Endothelial cell of umbilical vein (primary cell): Measurements from ENCODE around the gene ARFIP1. TPM values are rescaled to one million over a fixed set of nuclear protein-coding genes. Genes with fewer than 3 reads are reported as not detected.

Source experiments
- BruUV-seq: library from RNA; stranded (reverse); fragments of 400-500 nt; replicated peaks from 2 replicates; lab custom pipeline; 2021; lab: Mats Ljungman, UMichigan
- CTCF ChIA-PET: fragments of 300-600, 350-600 bp; sonication (Branson Sonifier 250); formaldehyde crosslinking; loops from one replicate; lab custom pipeline; 2021; ENCODE audit warnings: antibody characterized with exemption, inconsistent platforms; lab: Charles Lee
- POLR2A ChIA-PET: fragments of 300-600, 350-600 bp; sonication (Branson Sonifier 250); formaldehyde crosslinking; loops from one replicate; lab custom pipeline; 2021; ENCODE audit warnings: antibody characterized with exemption, inconsistent platforms; lab: Charles Lee
- DNase-seq: peaks from one replicate; pipeline ENCODE4 v3.0.0-alpha.2; 2011; ENCODE audit warnings: low read depth, low spot score
- FAIRE-seq: peaks from 2 replicates; lab custom pipeline; 2011; peaks lifted over from hg19 to GRCh38; lab: Jason Lieb, UNC
- H2AFZ ChIP-seq: 2 replicates; pipeline ENCODE4 v1.6.0; 2012; ENCODE audit warnings: low read depth, low read length, control low read depth, inconsistent platforms
- H3K27ac ChIP-seq: 2 replicates; pipeline ENCODE4 v1.5.1; 2011; ENCODE audit warnings: low read depth, mild to moderate bottlenecking, control low read depth, low read length, moderate library complexity; ENCODE audit not compliant: insufficient read depth
- H3K27me3 ChIP-seq, 2 experiments: 2 replicates each; pipeline versions ENCODE4 v1.6.0 to v1.6.1; 2011; ENCODE audit warnings: low read length in 2 of 2, mixed read lengths in 1 of 2; ENCODE audit not compliant: control insufficient read depth in 2 of 2, insufficient read depth in 2 of 2
- H3K36me3 ChIP-seq, 2 experiments: 2 replicates in 1 of 2; 3 replicates in 1 of 2; pipeline ENCODE4 v1.5.1; 2011; ENCODE audit warnings: low read length in 2 of 2, mild to moderate bottlenecking in 1 of 2, moderate library complexity in 1 of 2; ENCODE audit not compliant: control insufficient read depth in 2 of 2, insufficient read depth in 2 of 2; ENCODE audit errors: extremely low read depth in 1 of 2
- H3K4me1 ChIP-seq: 3 replicates; pipeline ENCODE4 v1.5.1; 2011; ENCODE audit warnings: mild to moderate bottlenecking, low read length; ENCODE audit not compliant: control insufficient read depth, insufficient read depth; ENCODE audit errors: extremely low read depth
- H3K4me2 ChIP-seq: 2 replicates; pipeline ENCODE4 v1.6.1; 2011; ENCODE audit warnings: low read length, control low read depth, mixed read lengths; ENCODE audit not compliant: insufficient read depth
- H3K4me3 ChIP-seq, 3 experiments: fragments of 200-600 bp in 1 of 3; sonication (generic), shearing (Covaris generic) in 1 of 3; replicated peaks in 1 of 3; 2 replicates each; pipeline ENCODE4 v1.5.1; 2011 to 2016; ENCODE audit warnings: control low read depth in 3 of 3, low read length in 3 of 3, mild to moderate bottlenecking in 2 of 3, inconsistent platforms in 1 of 3, low read depth in 1 of 3, moderate library complexity in 1 of 3; ENCODE audit not compliant: insufficient read depth in 1 of 3
- H3K79me2 ChIP-seq: 2 replicates; pipeline ENCODE4 v1.6.0; 2012; ENCODE audit warnings: low read length, inconsistent platforms; ENCODE audit not compliant: control insufficient read depth, insufficient read depth
- H3K9ac ChIP-seq: replicated peaks from 2 replicates; pipeline ENCODE3; 2011; ENCODE audit warnings: low read length, control low read depth; ENCODE audit not compliant: insufficient read depth; ENCODE audit errors: extremely low read depth
- H3K9me1 ChIP-seq: replicated peaks from 3 replicates; pipeline ENCODE4 v1.6.0; 2011; ENCODE audit warnings: mild to moderate bottlenecking, low read length; ENCODE audit not compliant: control insufficient read depth, insufficient read depth; ENCODE audit errors: extremely low read depth
- H3K9me3 ChIP-seq: replicated peaks from 2 replicates; pipeline ENCODE4 v1.5.1; 2012; ENCODE audit warnings: low read length, inconsistent platforms; ENCODE audit not compliant: control insufficient read depth, insufficient read depth
- H4K20me1 ChIP-seq: replicated peaks from 2 replicates; pipeline ENCODE3; 2011; ENCODE audit warnings: mild to moderate bottlenecking, low read length; ENCODE audit not compliant: control insufficient read depth, insufficient read depth; ENCODE audit errors: extremely low read depth
- CTCF ChIP-seq, 2 donors: IDR thresholded peaks; 1 replicate in 1 of 2; 2 replicates in 1 of 2; pipeline ENCODE4 v1.5.1; 2011; ENCODE audit warnings: low read length in 2 of 2, mild to moderate bottlenecking in 2 of 2, moderate library complexity in 2 of 2, control low read depth in 1 of 2, inconsistent platforms in 1 of 2, low read depth in 1 of 2; ENCODE audit not compliant: insufficient read depth in 1 of 2; ENCODE audit errors: extremely low read depth in 1 of 2
- EZH2 ChIP-seq: IDR thresholded peaks from 2 replicates; pipeline ENCODE4 v1.6.1; 2012; ENCODE audit warnings: borderline replicate concordance, low read depth, mild to moderate bottlenecking, moderate library complexity, low read length, inconsistent platforms; ENCODE audit not compliant: severe bottlenecking
- FOS ChIP-seq: IDR thresholded peaks from 2 replicates; pipeline ENCODE4 v1.6.1; 2011; ENCODE audit warnings: mild to moderate bottlenecking, low read length, moderate library complexity, borderline replicate concordance; ENCODE audit not compliant: insufficient read depth
- GATA2 ChIP-seq: IDR thresholded peaks from 2 replicates; pipeline ENCODE4 v1.7.0; 2011; ENCODE audit warnings: low read depth, mild to moderate bottlenecking, moderate library complexity, mixed read lengths, low read length; ENCODE audit not compliant: insufficient read length, insufficient read depth
- JUN ChIP-seq: IDR thresholded peaks from 2 replicates; pipeline ENCODE4 v1.6.1; 2011; ENCODE audit warnings: borderline replicate concordance, low read depth; ENCODE audit not compliant: insufficient read length, insufficient read depth
- MAX ChIP-seq: IDR thresholded peaks from 2 replicates; pipeline ENCODE4 v1.6.1; 2011; ENCODE audit not compliant: insufficient read depth, insufficient read length
- MYC ChIP-seq: IDR thresholded peaks from one replicate; pipeline ENCODE4 v1.6.1; 2011; ENCODE audit warnings: mild to moderate bottlenecking, low read depth, low read length
- POLR2A ChIP-seq: IDR thresholded peaks from 2 replicates; pipeline ENCODE4 v1.6.1; 2012; ENCODE audit warnings: low read depth, mild to moderate bottlenecking, control low read depth, low read length
- POLR2AphosphoS5 ChIP-seq: IDR thresholded peaks from 2 replicates; pipeline ENCODE4 v1.6.1; 2012; ENCODE audit warnings: low read depth, mild to moderate bottlenecking, control low read depth, low read length, moderate library complexity; ENCODE audit not compliant: insufficient read depth
- dilution Hi-C: fragments of 300-500 bp; cut with MboI; formaldehyde crosslinking; loops from one replicate; pipeline ENCODE4 v1.15.0; 2019; ENCODE audit warnings: low sequenced_read_pairs; ENCODE audit not compliant: extremely low pct_ligation_motif_present
- intact Hi-C: fragments of 100-400 bp; cut with micrococcal nuclease; formaldehyde crosslinking; loops from one replicate; pipeline ENCODE4 v1.10.0; 2022
- polyA plus RNA-seq, 4 experiments: library from polyadenylated mRNA; depleted of rRNA in 3 of 4; stranded (reverse) in 3 of 4; unstranded in 1 of 4; fragments of >200 nt; gene quantifications; 2 replicates each; pipeline versions ENCODE4 v1.2.1 to v1.2.3, GENCODE V29; 2011 to 2012; ENCODE audit warnings: missing spikeins in 1 of 4
- total RNA-seq: library from RNA; stranded (reverse); gene quantifications from 2 replicates; pipeline ENCODE4 v1.2.3, GENCODE V29; 2021

ARFIP1 gene
- total and polyA plus RNA-seq, 2 donors (not counting 3 experiments of a cell fraction or from before 2014, with no cell fraction given) = 10.0 to 24.2 TPM

GRCh38 chr4:152808670-152809069 lies 28.9 kb downstream of the ARFIP1 start:
- no peaks in the 10 kb centered on the region for H3K36me3 ChIP-seq
- H3K4me2 ChIP-seq = no peak overlapping the region
- peaks cover 20% of the 10 kb centered on the region for H3K79me2 ChIP-seq
- no peaks in the 10 kb centered on the region for H3K4me1 ChIP-seq
- H2AFZ ChIP-seq = no peak overlapping the region
- no TSS peak for BruUV-seq
- DNase-seq = no peak
- no peaks in the 10 kb centered on the region for H3K9me3 ChIP-seq
- intact Hi-C loops = no loop called here
- CTCF ChIA-PET = interaction anchor here (0.6 to 1.4 kb wide), 2 partner anchors 12 to 24 kb away, joined by 3 read pairs; no protein-coding TSS in a partner anchor
- dilution Hi-C loops = no loop called here
- H3K4me3 ChIP-seq = no peak overlapping the region
- POLR2A ChIA-PET = no interaction called here
- H4K20me1 ChIP-seq = peaks cover 6% of the 10 kb centered on the region
- no peak overlapping the region for H3K27ac ChIP-seq
- TF ChIP-seq JUN = no peak
- TF ChIP-seq EZH2 = no peak
- TF ChIP-seq MYC = no peak
- no peak for TF ChIP-seq POLR2AphosphoS5
- TF ChIP-seq MAX = no peak
- TF ChIP-seq CTCF (IDR thresholded peaks at IDR 0.05; ENCODE audit: extremely low read depth in 1 of 2, insufficient read depth in 1 of 2, low read depth in 1 of 2, low read length in 2 of 2) = no peak
- no peak for TF ChIP-seq FOS
- TF ChIP-seq GATA2 = no peak
- no peak for TF ChIP-seq POLR2A
- no peak overlapping the region for H3K9ac ChIP-seq
- FAIRE-seq = no peak
- H3K9me1 ChIP-seq = no peaks in the 10 kb centered on the region
- no peaks in the 10 kb centered on the region for H3K27me3 ChIP-seq
